Measurements from ENCODE around the gene TIMP2.
"Not testable (repeated sequence)": the region's sequence is repeated elsewhere in the genome, so short reads cannot be mapped to it uniquely, and the experiment has no call there.

The TIMP2 gene

DNA sequence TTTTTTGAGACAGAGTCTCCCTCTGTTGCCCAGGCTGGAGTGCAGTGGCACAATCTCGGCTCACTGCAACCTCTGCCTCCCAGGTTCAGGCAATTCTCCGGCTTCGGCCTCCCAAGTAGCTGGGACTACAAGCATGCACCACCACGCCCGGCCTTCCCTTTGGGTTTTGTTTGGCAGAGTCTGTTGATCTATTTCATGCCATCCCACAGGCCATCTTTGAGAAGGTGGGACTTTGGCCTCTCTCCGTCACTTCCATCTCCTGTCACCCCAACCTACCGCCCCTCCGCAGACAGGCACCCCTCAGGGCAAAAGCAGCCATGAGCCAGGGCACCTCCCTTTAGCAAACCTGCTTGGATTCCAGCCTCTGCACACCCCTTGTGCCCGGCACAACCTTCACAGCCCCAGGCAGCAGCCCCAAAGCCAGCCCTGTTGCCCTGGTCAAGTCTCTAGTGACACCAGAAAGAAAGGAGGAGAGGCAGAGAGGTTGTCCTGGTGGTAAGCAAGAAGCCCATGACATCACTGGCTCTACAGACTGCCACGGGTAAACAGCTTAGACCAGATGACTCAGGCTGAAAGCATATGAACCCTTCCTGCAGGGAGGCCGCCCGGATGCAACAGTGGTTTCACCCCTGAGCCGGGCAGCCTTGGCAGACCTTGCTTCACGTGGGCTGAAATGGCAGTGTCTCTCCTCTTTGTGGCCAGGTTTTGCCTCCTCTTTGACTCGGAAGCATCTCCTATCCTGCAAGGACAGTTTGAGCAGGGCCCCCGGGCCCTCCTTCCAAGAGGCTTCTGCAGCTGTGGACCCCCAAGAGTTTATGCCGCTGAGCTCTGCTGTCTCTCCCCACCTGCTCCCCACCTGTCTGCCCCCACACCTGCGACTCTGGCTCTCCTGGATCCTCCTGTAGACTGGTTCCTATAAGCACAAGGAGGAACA, 8.1 kb upstream of the TIMP2 start:
- peak; percentile 93 for DNase-seq (ENCODE audit: low spot score)

DNA sequence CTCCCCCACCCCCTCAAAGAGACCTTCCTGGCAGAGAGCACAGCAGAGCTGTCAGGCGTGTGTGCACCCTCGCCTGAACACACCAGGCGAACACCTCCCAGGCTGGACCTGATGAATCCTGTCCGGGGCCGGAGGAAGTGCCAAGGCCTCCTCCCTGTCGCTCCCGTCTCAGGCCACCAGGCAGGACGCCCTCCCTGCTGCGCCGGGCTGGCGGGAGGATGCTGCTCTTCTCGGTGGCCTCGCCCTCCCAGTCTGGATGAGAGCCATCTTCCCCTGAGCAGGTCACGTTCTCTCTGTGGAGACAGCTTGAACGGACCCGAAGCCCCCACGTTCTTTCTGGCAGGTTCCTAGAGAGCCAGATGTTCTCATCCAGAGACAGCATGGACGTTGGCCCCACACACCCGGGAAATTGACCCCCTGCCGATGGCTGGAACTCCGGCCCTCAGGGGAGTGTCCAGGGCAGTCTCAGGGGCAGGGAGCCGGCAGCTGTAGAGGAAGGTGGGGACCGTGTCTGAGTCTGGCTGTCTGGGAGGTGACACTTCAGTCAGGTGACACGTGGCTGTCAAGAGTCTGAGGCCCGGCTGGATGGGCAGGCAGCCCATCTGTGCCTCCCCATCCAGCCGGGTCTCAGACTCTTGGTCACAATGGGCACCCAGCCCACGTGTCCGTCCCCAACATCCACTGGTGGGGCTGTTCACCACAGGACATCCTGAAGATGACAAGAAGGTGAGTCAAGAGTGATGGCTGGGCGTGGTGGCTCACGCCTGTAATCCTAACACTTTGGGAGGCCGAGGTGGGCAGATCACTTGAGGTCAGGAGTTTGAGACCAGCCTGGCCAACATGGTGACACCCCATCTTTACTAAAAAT, 5.0 kb upstream of the TIMP2 start:
- DNase-seq (ENCODE audit: low spot score), result no peak

DNA sequence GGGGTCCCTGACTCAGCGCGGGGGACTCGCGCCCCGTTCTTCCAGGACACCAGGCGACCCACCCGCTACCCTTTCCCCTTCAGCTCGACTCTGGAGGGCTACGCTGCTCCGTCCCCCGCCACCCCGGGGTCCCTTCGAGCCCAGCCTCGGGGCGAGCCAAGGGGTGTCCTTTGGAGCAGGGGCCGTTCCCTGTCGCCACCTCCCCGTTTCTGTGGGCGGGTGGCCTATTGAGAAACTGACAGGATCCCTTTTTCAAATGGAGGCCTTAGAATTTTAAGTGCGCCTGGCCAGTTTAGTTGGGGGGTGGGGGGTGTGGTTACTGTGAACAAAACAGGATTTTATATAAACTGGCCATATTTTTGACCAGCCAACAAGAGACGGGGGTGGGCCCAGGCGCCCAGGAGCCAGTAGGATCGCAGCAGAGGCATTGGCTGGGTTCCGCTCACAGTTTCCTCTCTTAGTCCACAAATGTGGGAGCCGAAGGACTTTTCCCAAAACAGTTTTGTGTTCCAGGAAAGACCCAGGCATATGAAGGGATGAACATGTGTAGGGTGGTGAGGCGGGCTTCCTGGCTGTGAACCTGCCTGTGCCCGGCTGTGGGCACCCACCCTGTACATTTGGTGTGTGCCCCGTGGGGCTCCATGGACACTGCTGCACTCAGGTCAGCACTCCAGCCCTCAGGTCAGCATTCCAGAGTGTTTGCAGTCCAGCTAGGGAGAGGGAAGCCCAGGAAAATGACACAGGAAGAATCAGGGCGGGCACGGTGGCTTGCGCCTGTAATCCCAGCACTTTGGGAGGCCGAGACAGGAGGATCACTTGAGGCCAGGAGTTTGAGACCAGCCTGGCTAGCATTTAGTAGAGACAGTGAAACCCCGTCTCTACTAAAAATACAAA, 722 bp upstream of the TIMP2 start:
- peak; percentile 45 for DNase-seq (ENCODE audit: low spot score)

DNA sequence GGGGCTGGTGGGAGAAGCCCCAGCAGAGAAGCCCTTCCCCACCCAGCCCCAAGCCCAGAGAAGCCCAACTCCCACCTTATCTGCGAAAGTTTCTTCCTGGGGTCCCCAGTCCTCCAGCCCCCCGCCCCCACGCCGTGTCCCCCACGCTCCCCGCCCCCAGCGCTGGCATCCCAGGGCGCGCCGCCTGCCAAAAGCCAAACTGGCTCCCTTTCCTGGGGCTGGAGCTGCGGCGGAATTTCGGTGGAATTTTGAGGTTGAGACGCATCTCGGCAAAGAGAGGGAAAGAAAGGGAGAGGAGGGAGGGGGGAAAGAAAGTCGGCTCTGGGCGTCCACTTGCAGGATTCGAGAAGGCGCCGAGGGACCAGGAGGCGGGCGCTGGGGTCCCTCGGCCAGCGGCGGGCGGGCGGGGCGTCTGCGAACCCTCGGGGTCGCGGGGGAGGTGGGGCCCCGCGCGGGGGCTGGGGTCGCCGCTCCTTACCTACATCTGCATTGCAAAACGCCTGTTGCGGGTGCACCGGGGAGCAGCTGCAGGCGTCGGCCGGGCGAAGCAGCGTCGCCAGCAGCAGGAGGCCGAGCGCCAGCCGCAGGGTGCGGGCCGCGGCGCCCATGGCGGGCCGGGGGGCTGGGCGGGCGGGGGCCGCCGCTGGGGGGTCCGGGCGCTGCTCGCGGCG, 571 bp downstream of the TIMP2 start:
- DNase-seq (ENCODE audit: low spot score), result no peak

DNA sequence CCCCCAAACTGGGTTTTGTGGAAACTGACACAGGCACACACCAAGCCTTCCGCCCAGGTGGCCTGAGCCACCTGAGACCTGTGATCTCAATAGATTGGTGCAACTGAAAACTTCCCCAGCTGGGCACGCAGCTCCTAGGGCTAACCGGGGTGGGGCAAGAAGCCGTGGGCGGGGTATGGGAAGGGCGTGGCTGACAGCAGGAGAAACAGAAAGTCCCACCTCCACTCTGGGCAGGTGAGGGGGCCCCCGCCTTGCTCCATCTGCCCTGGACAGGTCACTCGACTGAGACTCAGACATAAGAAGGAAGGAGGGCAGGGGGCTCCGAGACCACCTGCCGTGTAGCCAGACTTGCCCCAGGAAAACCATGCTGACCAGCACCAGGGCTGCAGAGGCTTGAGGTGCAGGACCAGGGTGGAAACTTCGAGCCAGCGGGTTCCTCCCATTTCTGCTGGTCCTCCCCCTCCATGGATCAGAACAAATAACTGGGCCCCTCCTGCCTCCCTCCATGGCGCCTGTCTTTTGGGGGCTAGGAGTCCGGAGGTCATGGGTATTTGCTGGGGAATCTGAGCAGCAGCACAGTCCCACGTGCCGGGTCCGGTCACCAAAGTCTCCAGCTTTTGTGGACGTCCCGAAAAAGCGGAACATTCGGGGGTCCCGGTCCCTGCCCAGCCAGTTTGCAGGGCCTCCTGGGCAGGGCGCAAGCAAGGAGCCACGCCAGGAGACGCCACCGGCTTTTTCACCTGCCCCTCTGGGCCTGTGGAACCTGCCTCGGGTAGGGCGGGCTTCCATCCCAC, 1.3 kb downstream of the TIMP2 start:
- no peak for DNase-seq (ENCODE audit: low spot score)

DNA sequence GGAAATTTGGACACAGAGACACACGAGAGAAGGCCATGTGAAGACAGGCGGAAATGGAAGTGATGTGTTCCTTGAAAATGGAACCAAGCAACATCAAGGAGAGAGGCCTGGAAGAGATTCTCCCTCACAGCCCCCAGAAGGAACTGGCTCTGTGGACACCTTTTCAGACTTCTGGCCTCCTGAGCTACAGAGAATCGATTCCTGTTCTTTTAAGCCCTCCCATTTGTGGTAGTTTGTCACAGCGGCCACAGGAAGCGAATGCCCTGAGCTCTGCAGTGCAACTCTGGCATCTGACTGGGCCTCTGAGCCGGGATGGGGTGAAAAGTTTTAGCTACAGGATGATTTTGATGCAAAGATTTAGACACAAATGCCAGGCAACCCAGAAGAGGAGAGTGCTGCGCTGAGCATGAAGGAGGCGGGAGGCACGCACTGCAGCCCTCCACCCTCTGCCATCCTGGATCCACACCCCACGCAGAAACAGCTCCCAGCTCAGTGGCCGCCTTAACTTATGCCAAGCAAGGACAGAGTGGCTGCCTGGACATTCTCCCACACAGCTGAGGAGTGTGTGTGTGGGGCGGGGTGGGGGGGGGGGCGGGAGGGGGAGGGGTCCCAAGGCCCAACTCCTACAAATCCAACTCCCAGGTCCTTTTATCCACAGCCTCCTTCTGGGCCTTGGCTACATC, 2.2 kb downstream of the TIMP2 start:
- no peak for DNase-seq (ENCODE audit: low spot score)

DNA sequence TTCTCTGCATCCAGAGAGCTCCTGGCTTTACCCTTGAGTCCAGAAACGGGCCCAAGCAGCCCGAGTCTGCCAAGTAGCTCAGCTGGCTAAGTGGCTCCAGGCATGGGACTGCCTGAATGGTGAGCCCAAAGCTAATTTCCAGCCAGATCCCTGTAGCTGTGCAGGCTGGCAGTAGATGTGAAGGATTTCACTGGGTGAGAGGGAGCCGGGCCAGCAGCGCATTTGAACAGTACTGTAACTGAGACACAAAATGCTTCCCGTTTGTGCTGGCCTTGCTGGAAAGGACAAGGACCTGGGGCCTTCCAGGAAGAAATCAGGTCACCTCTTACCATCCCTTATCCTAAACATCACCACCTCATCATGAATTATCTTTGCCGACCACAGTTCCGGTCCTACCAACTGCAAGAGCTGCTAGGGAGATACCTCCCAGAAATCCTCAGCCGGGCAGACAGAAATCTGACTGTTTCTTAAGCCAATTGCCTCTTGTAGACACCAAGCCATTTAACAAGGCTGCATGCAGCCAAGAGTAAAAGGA, 3.7 kb downstream of the TIMP2 start:
- no peak for DNase-seq (ENCODE audit: low spot score)

DNA sequence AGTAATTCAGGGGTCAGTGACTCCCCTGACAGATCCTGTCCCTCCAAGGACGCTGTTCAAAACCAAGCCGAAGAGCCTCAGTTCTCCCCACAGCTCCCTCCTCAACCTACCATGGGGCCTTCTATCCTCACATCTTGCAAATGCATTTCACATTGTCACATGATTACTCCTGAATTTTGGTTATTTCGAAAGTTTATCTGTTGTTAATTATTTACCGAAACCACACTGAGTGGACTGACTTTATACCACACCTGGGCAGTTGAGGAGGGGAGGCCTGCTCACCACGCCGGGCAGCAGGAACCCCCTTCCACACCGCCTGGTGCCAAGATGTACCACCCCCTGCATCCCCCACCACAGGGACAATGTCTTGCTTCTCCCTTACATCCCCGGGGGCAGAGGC, 4.7 kb downstream of the TIMP2 start:
- no peak for DNase-seq (ENCODE audit: low spot score)

DNA sequence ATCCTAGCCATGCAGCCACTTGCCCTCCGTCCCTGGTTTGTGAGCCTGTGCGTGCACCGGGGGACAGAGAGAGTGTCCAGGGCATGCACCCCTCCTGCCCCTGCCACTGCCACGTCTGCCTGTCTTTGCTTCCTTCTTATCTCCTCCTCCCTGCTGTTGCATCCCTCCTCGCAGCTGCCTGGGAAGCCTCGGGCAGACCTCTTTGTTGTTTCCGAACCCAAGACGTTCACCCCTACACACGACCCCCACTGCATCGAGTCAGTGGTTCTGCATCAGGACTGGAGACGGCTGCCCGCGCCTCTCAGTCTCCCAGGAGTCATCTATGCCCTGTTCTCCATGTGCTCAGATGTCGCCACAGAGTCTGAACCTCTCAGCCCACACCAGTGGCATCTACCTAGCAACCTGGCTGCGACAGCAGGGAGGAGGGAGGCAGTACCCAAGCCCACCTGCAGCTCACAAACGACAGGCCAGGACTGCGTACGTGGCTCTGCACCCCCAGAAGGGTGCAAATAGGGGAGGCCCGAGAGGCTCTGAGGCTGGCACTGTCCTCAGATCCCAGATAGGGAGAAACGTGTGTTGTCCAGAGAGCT, 5.2 kb downstream of the TIMP2 start:
- DNase-seq (ENCODE audit: low spot score), result no peak

DNA sequence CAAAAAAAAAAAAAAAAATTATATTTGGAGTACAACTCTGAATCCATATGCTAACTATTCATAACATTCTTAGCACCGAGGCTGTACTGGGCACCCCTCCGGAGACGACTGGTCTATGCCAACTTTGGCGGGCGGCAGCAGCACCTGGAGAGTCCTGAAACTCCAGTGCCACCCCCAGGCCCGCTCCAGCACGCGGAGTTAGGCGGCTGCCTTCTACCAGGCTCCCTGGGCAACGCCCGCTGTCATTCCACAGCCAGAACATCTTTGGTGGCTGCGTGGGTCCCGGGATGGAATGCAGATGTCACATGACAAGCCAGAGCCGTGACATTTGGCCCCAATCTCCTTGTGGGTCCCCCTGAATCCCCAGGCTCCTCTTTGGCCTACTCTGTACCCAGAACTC, 6.2 kb downstream of the TIMP2 start:
- DNase-seq (ENCODE audit: low spot score), result no peak

DNA sequence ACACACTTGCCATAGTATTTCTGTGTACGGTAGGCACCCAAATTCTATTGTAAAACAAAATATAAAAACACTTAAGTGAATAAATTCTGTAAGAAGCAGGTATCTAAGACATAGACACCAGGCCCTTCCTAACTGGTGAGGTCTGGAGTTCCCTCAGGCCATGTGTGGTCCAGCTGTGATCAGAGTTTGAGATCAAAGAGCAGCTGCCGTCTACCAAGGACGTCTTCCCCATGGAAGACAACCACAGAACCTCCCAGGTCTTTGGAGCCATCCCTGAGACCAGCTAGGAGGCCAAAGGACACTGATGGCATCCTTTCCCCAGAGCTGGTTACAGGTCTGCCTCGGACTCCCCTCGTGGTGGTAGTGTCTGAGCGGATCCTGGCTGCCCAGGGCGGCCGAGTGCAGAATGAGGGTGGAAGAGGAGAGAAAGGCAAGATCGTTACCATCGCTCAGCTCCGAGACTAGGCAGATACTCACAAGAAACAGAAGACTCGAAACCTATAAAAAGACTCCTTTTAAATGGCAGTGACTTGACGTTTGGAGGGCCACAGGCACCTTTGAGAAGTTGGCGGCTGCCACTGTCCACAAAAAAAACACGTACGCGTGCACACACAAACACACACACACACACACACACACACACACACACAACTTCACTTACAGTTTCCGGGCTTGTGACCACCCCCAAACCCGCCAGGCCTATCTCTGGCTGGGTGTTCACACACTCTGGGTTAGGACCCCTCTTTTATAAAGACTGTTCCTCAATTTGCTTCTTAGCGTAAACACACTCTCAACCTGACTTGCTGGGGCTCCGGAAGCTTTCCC, 7.5 kb downstream of the TIMP2 start:
- DNase-seq (ENCODE audit: low spot score), result no peak

DNA sequence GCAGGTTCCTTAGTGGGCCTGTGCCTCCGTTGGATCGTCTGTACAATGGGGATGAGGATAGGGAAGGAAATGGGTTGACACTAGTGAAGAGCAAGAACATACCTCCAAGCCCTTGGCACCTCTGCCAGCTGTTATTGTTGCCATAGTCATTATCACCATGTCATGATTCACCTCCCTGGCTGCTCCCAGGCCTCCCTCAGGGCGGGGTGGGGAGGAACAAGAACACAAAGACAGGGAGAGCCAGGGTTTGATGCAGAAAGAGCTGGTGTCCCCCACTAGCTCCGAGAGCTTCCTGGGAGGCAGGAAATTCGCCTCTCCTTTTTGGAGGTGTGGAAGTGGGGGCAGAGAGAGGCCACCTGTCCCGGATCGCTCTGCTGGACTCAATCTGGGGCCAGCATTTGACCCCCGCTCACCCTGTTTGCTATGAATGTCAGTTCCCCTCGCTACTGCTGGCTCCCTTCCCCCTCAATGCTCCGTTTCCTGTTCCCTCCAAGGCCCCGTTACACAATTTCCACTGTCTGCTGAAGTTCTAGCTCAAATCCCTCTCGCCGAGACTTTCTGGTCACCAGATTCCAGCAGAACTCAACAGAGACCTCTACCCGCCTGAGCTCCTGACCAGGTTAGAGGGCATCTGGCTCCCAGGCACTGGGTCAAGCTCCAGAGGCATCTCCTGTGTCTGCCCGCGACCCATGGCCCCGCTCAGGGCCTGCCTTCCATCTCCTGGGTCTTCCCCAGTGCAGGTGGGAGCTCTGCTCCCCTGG, 9.1 kb downstream of the TIMP2 start:
- DNase-seq (ENCODE audit: low spot score), result peak; percentile 44

DNA sequence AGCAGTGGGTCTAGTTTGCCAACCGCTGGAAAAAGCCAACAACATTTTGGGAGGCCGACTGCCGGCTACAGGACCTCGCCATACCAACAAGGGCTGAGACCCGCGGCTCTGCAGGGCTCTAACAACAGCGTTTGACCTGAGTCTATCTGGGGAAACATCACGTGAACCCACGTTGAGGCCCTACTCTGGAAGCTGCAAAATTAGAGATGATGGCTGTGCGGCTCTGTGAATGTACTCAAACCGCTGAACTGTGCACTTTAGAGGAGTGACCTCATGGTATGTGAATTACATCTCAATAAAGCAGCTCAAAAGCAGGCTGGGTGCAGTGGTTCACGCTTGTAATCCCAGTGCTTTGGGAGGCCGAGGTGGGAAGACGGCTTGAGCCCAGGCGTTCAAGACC, 12.1 kb downstream of the TIMP2 start:
- DNase-seq (ENCODE audit: low spot score), result no peak

DNA sequence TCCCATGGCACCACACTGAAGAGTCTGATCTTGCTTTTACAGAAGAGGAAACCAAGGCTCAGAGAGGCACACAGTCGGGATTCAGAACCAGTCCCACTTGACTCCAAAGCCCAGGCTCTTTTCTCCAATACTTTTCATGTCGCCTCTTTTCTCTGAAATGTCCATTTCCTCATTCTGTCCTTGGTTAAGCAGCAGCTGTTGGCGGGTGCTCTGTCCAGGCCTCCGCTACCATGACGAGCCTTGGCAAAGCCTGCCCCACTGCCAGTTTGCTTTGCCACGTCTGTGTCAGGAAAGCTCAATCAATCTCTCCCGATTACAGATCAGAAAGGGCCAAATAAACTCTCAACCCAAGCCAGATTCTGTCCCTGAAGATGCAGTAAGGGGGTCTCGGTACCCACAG, 13.1 kb downstream of the TIMP2 start:
- DNase-seq (ENCODE audit: low spot score), result no peak

DNA sequence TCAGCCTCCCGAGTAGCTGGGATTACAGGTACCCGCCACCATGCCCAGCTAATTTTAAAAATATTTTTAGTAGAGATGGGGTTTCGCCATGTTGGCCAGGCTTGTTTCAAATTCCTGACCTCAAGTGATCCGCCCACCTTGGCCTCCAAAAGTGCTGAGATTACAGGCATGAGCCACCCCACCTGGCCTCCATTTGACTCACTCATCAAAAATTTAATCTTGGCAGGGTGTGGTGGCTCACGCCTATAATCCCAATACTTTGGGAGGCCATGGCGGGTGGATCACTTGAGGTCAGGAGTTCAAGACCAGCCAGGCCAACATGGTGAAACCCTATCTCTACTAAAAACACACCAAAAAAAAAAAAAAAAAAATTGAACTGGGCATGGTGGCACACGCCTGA, 13.6 kb downstream of the TIMP2 start:
- DNase-seq (ENCODE audit: low spot score), result not testable (repeated sequence)

DNA sequence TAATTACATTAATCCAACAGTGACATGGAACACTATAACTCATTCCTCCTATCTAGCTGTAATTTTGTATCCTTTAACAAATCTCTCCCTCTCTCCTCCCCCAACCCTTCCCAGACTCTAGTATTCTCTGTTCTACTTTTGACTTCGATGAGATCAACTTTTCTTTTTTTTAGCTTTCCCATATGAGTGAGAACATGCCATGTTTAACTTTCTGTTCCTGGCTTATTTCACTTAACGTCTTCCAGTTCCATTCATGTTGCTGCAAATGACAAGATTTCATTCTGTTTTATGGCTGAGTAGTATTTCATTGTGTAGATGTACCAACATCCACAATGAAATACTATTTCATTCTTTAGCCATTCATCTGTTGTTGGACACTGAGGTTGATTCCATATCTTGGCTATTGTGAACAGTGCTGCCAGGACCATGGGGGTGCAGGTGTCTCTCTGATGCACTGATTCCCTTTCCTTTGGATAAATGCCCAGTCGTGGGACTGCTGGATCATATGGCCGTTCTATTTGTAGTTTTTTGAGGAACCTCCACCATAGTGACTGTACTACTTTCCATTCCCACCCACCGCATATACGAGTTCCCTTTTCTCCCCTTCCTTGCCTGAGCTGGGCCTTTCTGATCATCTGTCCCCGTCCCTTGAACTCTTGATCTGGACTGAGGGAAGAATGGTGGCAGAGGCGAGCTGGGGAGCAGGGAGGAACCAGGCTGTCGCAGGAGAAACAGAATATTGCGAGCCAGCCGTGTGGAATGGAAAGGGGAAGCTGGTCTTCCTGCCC, 14.5 kb downstream of the TIMP2 start:
- DNase-seq (ENCODE audit: low spot score), result no peak

DNA sequence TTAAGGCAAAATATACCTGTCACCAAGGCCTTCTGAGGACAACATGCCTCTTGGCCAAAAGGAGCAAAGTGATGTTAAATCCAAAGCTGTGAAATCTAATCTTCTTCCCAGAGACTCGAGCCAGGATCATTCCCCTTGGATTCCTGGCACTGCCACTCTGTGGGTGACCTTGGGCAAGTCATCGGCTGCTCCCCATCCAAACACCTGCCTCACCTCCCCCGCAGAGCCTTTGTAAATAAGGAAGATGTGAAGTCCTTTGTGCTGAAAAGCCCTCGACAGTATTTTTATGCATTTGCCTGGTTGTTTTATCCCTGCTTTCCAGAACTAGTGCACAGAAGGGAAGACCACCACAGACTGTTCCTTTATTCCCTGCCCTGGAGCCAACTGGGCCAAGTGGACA, 16.8 kb downstream of the TIMP2 start:
- DNase-seq (ENCODE audit: low spot score), result no peak
